ENCODE data around the gene PRKAG3. TPM values are rescaled to one million over a fixed set of nuclear protein-coding genes. Genes with fewer than 3 reads are reported as not detected.

The PRKAG3 gene
- total and polyA plus RNA-seq, 4 donors = 0.01 TPM; not detected in 3

DNA sequence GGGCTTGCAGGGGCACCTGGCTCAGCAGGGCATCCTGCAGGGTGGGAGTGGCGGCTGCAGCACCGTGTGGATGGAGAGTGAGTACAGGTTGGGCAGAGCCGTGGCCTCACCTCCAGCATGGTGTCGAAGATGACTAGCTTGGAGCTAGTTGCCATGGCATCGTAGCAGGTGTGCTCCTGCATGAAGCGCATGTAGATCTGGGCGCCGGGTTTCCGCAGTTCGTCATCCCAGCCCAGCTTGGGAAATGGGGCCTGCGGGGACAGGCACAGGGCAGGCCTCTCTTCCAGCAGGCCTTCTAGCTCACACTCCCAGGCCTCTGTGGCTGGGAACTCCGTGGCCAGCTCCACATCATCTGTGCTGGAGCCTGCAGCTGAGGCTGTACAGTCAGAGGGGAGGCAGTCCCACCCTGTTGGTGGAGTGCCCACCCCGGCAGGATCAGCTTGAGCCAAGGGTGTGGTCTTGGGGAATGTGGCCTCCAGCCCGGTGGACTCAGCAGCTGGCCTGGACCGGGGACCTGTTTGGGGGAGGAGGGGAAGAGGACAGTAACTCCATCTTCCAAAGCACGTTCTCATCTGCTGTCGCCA, 1.6 kb downstream of the PRKAG3 start:
- Histone ChIP-seq H3K36me3 (ENCODE audit: control insufficient read depth in 4 of 4, insufficient read depth in 4 of 4, low read length in 4 of 4) (no peaks in the 10 kb centered on the region), H3K27ac (ENCODE audit: low read depth in 1 of 2, low read length in 1 of 2) (no peak overlapping the region), H3K4me3 (no peak overlapping the region), H3K9ac (ENCODE audit: insufficient read depth in 1 of 2, low read length in 2 of 2) (no peak overlapping the region), H3K27me3 (ENCODE audit: control insufficient read depth in 3 of 3, insufficient read depth in 3 of 3, low read length in 2 of 3) (peaks cover 0 to 5% (median 0%) of the 10 kb centered on the region in 3 donors), H3K9me3 (ENCODE audit: control insufficient read depth in 4 of 4, insufficient read depth in 3 of 4, low read length in 3 of 4) (no peaks in the 10 kb centered on the region), H3K4me1 (ENCODE audit: control insufficient read depth in 5 of 5, insufficient read depth in 5 of 5, low read length in 5 of 5) (peaks cover 0 to 7% (median 0%) of the 10 kb centered on the region in 5 donors)
- TF ChIP-seq, protein P1, sequence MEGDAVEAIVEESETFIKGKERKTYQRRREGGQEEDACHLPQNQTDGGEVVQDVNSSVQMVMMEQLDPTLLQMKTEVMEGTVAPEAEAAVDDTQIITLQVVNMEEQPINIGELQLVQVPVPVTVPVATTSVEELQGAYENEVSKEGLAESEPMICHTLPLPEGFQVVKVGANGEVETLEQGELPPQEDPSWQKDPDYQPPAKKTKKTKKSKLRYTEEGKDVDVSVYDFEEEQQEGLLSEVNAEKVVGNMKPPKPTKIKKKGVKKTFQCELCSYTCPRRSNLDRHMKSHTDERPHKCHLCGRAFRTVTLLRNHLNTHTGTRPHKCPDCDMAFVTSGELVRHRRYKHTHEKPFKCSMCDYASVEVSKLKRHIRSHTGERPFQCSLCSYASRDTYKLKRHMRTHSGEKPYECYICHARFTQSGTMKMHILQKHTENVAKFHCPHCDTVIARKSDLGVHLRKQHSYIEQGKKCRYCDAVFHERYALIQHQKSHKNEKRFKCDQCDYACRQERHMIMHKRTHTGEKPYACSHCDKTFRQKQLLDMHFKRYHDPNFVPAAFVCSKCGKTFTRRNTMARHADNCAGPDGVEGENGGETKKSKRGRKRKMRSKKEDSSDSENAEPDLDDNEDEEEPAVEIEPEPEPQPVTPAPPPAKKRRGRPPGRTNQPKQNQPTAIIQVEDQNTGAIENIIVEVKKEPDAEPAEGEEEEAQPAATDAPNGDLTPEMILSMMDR (IDR thresholded peaks at IDR 0.05; ENCODE audit: control extremely low read depth, extremely low read depth) = no peak
- DNase-seq = no peak
- 82 to 84% methylated on average over 17 of the region's 17 CpGs for WGBS, 2 donors
- no peak for ATAC-seq (ENCODE audit: insufficient read depth, low FRiP score)

DNA sequence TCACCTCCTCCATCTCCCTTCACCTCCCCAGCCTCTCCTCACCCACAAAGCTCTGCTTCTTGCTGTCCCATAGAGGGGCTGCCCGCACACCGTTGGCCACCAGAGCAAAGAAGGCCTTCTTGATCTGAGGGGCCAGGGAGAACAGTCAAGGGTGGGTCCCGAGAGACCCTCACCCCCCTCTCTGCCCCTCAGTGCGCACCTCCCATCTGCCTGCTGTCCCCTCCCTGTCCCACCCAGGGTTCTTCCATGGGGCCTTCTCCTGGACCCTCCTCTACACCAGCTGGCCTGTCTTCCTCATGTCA, 3.2 kb downstream of the PRKAG3 start:
- DNase-seq (no peak), ATAC-seq (ENCODE audit: insufficient read depth, low FRiP score) (no peak)
- H3K9me3 ChIP-seq (ENCODE audit: control insufficient read depth in 4 of 4, insufficient read depth in 3 of 4, low read length in 3 of 4) = no peaks in the 10 kb centered on the region
- no peaks in the 10 kb centered on the region for H3K36me3 ChIP-seq (ENCODE audit: control insufficient read depth in 4 of 4, insufficient read depth in 4 of 4, low read length in 4 of 4)
- no peak overlapping the region for H3K9ac ChIP-seq (ENCODE audit: insufficient read depth in 1 of 2, low read length in 2 of 2)
- H3K27me3 ChIP-seq (ENCODE audit: control insufficient read depth in 3 of 3, insufficient read depth in 3 of 3, low read length in 2 of 3) = peaks cover 0 to 5% (median 0%) of the 10 kb centered on the region in 3 donors
- peaks cover 0 to 7% (median 0%) of the 10 kb centered on the region in 5 donors for H3K4me1 ChIP-seq (ENCODE audit: control insufficient read depth in 5 of 5, insufficient read depth in 5 of 5, low read length in 5 of 5)
- H3K27ac ChIP-seq (ENCODE audit: low read depth in 1 of 2, low read length in 1 of 2) = no peak overlapping the region
- H3K4me3 ChIP-seq = no peak overlapping the region
- 86 to 91% methylated on average over 4 of the region's 4 CpGs for WGBS, 2 donors
- TF ChIP-seq, protein P1 (IDR thresholded peaks at IDR 0.05; ENCODE audit: control extremely low read depth, extremely low read depth) = no peak

DNA sequence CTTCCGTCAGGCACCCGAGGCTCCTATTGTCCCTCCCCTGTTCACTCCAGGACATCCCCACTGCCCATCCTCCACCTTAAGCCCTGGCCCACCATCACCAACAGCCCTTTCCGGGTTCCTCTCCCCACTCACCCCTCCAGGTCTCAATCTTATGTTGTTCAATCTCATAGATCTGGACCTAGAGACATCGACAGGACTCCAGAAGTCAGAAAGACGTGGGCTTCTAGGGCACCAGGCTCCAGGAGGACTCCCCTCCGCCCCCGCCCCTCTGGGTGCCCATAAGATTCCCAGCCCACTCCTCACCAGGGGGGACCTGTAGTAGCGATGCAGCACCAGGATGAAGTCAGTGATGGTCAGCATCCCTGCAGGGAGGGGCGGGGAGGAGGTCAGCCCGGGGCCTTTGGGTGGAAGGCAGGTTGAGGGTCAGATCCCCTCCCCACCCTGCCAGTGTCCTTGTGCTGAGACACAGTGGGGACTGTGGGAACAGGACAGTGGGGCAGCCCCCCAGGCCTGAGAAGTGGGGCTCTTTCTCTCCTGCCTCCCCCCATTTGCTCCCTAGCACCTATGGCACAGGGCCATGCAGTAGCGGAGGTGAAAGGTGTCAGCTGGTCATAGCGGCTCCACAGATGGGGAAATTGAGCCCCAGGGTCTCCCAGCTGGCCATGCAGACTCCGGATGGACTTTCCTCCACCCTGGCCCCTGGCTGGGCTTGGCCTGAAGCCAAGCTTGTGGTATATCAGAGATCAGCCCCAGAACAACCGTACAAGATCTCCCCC, 3.7 kb downstream of the PRKAG3 start:
- no peaks in the 10 kb centered on the region for H3K9me3 ChIP-seq (ENCODE audit: control insufficient read depth in 4 of 4, insufficient read depth in 3 of 4, low read length in 3 of 4)
- no peak overlapping the region for H3K4me3 ChIP-seq
- 67 to 72% methylated on average over 14 of the region's 14 CpGs for WGBS, 2 donors
- H3K36me3 ChIP-seq (ENCODE audit: control insufficient read depth in 4 of 4, insufficient read depth in 4 of 4, low read length in 4 of 4) = no peaks in the 10 kb centered on the region
- no peak overlapping the region for H3K27ac ChIP-seq (ENCODE audit: low read depth in 1 of 2, low read length in 1 of 2)
- peaks cover 0 to 5% (median 0%) of the 10 kb centered on the region in 3 donors for H3K27me3 ChIP-seq (ENCODE audit: control insufficient read depth in 3 of 3, insufficient read depth in 3 of 3, low read length in 2 of 3)
- no peak overlapping the region for H3K9ac ChIP-seq (ENCODE audit: insufficient read depth in 1 of 2, low read length in 2 of 2)
- ATAC-seq (ENCODE audit: insufficient read depth, low FRiP score) (no peak), DNase-seq (no peak)
- H3K4me1 ChIP-seq (ENCODE audit: control insufficient read depth in 5 of 5, insufficient read depth in 5 of 5, low read length in 5 of 5) = peaks cover 0 to 5% (median 0%) of the 10 kb centered on the region in 5 donors
- TF ChIP-seq, protein P1 (IDR thresholded peaks at IDR 0.05; ENCODE audit: control extremely low read depth, extremely low read depth) = no peak
